ENCODE data around the gene FAHD2B. TPM values are rescaled to one million over a fixed set of nuclear protein-coding genes. Genes with fewer than 3 reads are reported as not detected.
"Not testable (repeated sequence)": the region's sequence is repeated elsewhere in the genome, so short reads cannot be mapped to it uniquely, and the experiment has no call there.

Gene FAHD2B
- total RNA-seq, 1 experiment from 2014 or later: 22.2 TPM

GRCh38 chr2:97095661-97096060, 979 bp upstream of the FAHD2B start:
- H3K27ac ChIP-seq (ENCODE audit: low read length): no peak overlapping the region
- no peaks in the 10 kb centered on the region for H3K79me2 ChIP-seq (ENCODE audit: low read length)
- no peaks in the 10 kb centered on the region for H3K9me2 ChIP-seq (replicated peaks; ENCODE audit: low read length)
- no peaks in the 10 kb centered on the region for H3K9me3 ChIP-seq (ENCODE audit: low read length)
- CTCF ChIA-PET: no interaction called here
- no peaks in the 10 kb centered on the region for H3K27me3 ChIP-seq (ENCODE audit: low read length)
- no peak for ATAC-seq
- POLR2A ChIA-PET (ENCODE audit: unreplicated experiment): no interaction called here
- H3K4me1 ChIP-seq (ENCODE audit: insufficient read depth, low read length): no peaks in the 10 kb centered on the region; the same call in 1 of the 2 replicates
- peak overlapping the region; percentile 48; the same call in 1 of the 2 replicates for H3K4me2 ChIP-seq (ENCODE audit: low read length)
- no peaks in the 10 kb centered on the region for H4K20me1 ChIP-seq (ENCODE audit: low read length)
- DNase-seq: no peak
- H3K9ac ChIP-seq (ENCODE audit: low read length): no peak overlapping the region
- intact Hi-C loops (cut with micrococcal nuclease): no loop called here
- no peaks in the 10 kb centered on the region for H3F3A ChIP-seq (ENCODE audit: low read length, unreplicated experiment)
- TF ChIP-seq CTCF (conservative IDR thresholded peaks at IDR 0.05; ENCODE audit: low read depth, low read length) (no peak), EZH2phosphoT487 (IDR thresholded peaks at IDR 0.05; ENCODE audit: borderline replicate concordance, low read length) (no peak), EZH2 (IDR thresholded peaks at IDR 0.05; ENCODE audit: low read length, unreplicated experiment) (no peak)
- no TSS peak for BruUV-seq (replicated peaks)
- no peaks in the 10 kb centered on the region for H3K36me3 ChIP-seq (ENCODE audit: low read depth, low read length)
- no peak overlapping the region for H2AFZ ChIP-seq (ENCODE audit: low read length)
- no peak overlapping the region; the same call in 1 of the 2 replicates for H3K4me3 ChIP-seq (ENCODE audit: low read length)

- H3K27me3 ChIP-seq (ENCODE audit: low read length); H3K27ac ChIP-seq (ENCODE audit: low read length); DNase-seq; H3F3A ChIP-seq (ENCODE audit: low read length, unreplicated experiment); POLR2A ChIA-PET (ENCODE audit: unreplicated experiment); H4K20me1 ChIP-seq (ENCODE audit: low read length); H3K9me2 ChIP-seq (replicated peaks; ENCODE audit: low read length); H2AFZ ChIP-seq (ENCODE audit: low read length); intact Hi-C loops (cut with micrococcal nuclease); H3K4me1 ChIP-seq (ENCODE audit: insufficient read depth, low read length); H3K9me3 ChIP-seq (ENCODE audit: low read length); BruUV-seq (replicated peaks); H3K79me2 ChIP-seq (ENCODE audit: low read length); CTCF ChIA-PET; H3K36me3 ChIP-seq (ENCODE audit: low read depth, low read length); H3K9ac ChIP-seq (ENCODE audit: low read length): not testable (repeated sequence)
- peak; percentile 37 for ATAC-seq
- Histone ChIP-seq H3K4me2 (ENCODE audit: low read length) (peak overlapping the region; percentile 39; the same call in 1 of the 2 replicates), H3K4me3 (ENCODE audit: low read length) (peak overlapping the region; percentile 50; the same call in 1 of the 2 replicates)
These were observed 505 bp downstream of the FAHD2B start for GRCh38 chr2:97093983-97094771.

- H3K27ac ChIP-seq (ENCODE audit: low read length); H3K4me2 ChIP-seq (ENCODE audit: low read length); H3K27me3 ChIP-seq (ENCODE audit: low read length); ATAC-seq; H2AFZ ChIP-seq (ENCODE audit: low read length); H3K4me1 ChIP-seq (ENCODE audit: insufficient read depth, low read length); H3F3A ChIP-seq (ENCODE audit: low read length, unreplicated experiment); H3K36me3 ChIP-seq (ENCODE audit: low read depth, low read length); intact Hi-C loops (cut with micrococcal nuclease); CTCF ChIA-PET; DNase-seq; POLR2A ChIA-PET (ENCODE audit: unreplicated experiment); H3K9me2 ChIP-seq (replicated peaks; ENCODE audit: low read length); H3K79me2 ChIP-seq (ENCODE audit: low read length); H3K4me3 ChIP-seq (ENCODE audit: low read length); BruUV-seq (replicated peaks); H4K20me1 ChIP-seq (ENCODE audit: low read length); H3K9ac ChIP-seq (ENCODE audit: low read length); H3K9me3 ChIP-seq (ENCODE audit: low read length): not testable (repeated sequence)
These were observed 1.7 kb downstream of the FAHD2B start for GRCh38 chr2:97092946-97093345.

- ATAC-seq: peak; percentile 81
- H3K79me2 ChIP-seq (ENCODE audit: low read length); H3K9me2 ChIP-seq (replicated peaks; ENCODE audit: low read length); BruUV-seq (replicated peaks); H3K9ac ChIP-seq (ENCODE audit: low read length); CTCF ChIA-PET; intact Hi-C loops (cut with micrococcal nuclease); H3K4me2 ChIP-seq (ENCODE audit: low read length); H3K27me3 ChIP-seq (ENCODE audit: low read length); H3K9me3 ChIP-seq (ENCODE audit: low read length); H3F3A ChIP-seq (ENCODE audit: low read length, unreplicated experiment); H3K36me3 ChIP-seq (ENCODE audit: low read depth, low read length); H3K4me3 ChIP-seq (ENCODE audit: low read length); H4K20me1 ChIP-seq (ENCODE audit: low read length); H3K27ac ChIP-seq (ENCODE audit: low read length); H3K4me1 ChIP-seq (ENCODE audit: insufficient read depth, low read length); H2AFZ ChIP-seq (ENCODE audit: low read length): not testable (repeated sequence)
- DNase-seq: peak; percentile 58
- POLR2A ChIA-PET (ENCODE audit: unreplicated experiment): interaction anchor here (0.7 kb wide), 1 partner anchor 25 kb away, joined by 5 read pairs; no protein-coding TSS in a partner anchor
These were observed 6.0 kb downstream of the FAHD2B start for GRCh38 chr2:97088706-97089105.

GRCh38 chr2:97085093-97085492, 9.6 kb downstream of the FAHD2B start:
- H4K20me1 ChIP-seq (ENCODE audit: low read length); H3K4me2 ChIP-seq (ENCODE audit: low read length); H3F3A ChIP-seq (ENCODE audit: low read length, unreplicated experiment); H3K4me1 ChIP-seq (ENCODE audit: insufficient read depth, low read length); H3K9me2 ChIP-seq (replicated peaks; ENCODE audit: low read length); H3K9ac ChIP-seq (ENCODE audit: low read length); H2AFZ ChIP-seq (ENCODE audit: low read length); BruUV-seq (replicated peaks); DNase-seq; H3K9me3 ChIP-seq (ENCODE audit: low read length); POLR2A ChIA-PET (ENCODE audit: unreplicated experiment); CTCF ChIA-PET; H3K4me3 ChIP-seq (ENCODE audit: low read length); H3K27me3 ChIP-seq (ENCODE audit: low read length); H3K27ac ChIP-seq (ENCODE audit: low read length); H3K79me2 ChIP-seq (ENCODE audit: low read length); H3K36me3 ChIP-seq (ENCODE audit: low read depth, low read length); intact Hi-C loops (cut with micrococcal nuclease): not testable (repeated sequence)
- peak; percentile 73 for ATAC-seq

GRCh38 chr2:97083516-97083915, 11.2 kb downstream of the FAHD2B start:
- DNase-seq; H3K36me3 ChIP-seq (ENCODE audit: low read depth, low read length); ATAC-seq; H3K9me3 ChIP-seq (ENCODE audit: low read length); H3K4me2 ChIP-seq (ENCODE audit: low read length); H3K79me2 ChIP-seq (ENCODE audit: low read length); H3K4me1 ChIP-seq (ENCODE audit: insufficient read depth, low read length); CTCF ChIA-PET; H3K9me2 ChIP-seq (replicated peaks; ENCODE audit: low read length); H3F3A ChIP-seq (ENCODE audit: low read length, unreplicated experiment); H4K20me1 ChIP-seq (ENCODE audit: low read length); H3K27ac ChIP-seq (ENCODE audit: low read length); H2AFZ ChIP-seq (ENCODE audit: low read length); H3K27me3 ChIP-seq (ENCODE audit: low read length); H3K4me3 ChIP-seq (ENCODE audit: low read length); BruUV-seq (replicated peaks); H3K9ac ChIP-seq (ENCODE audit: low read length); intact Hi-C loops (cut with micrococcal nuclease); POLR2A ChIA-PET (ENCODE audit: unreplicated experiment): not testable (repeated sequence)

All from PC-3 (cell line).